Trophoblast cell (in vitro differentiated cells and primary cell): ENCODE data around the gene CCL15.
"Not testable (repeated sequence)": the region's sequence is repeated elsewhere in the genome, so short reads cannot be mapped to it uniquely, and the experiment has no call there.

Source experiments
- DNase-seq, 2 donors: peaks; one replicate each; pipeline ENCODE4 v3.0.0-alpha.2; 2016
- H2AFZ ChIP-seq: 2 replicates; pipeline ENCODE4 v1.6.1; 2013; ENCODE audit warnings: low read length, moderate library complexity, mild to moderate bottlenecking; ENCODE audit not compliant: insufficient read depth, poor library complexity
- H2AK5ac ChIP-seq: 2 replicates; pipeline ENCODE4 v1.6.1; 2013; ENCODE audit warnings: mild to moderate bottlenecking, low read length
- H2BK120ac ChIP-seq: 2 replicates; pipeline ENCODE4 v1.6.1; 2013; ENCODE audit warnings: low read length, mild to moderate bottlenecking, moderate library complexity; ENCODE audit not compliant: insufficient read depth, poor library complexity
- H2BK12ac ChIP-seq: 2 replicates; pipeline ENCODE4 v1.6.1; 2013; ENCODE audit warnings: mild to moderate bottlenecking, low read length, moderate library complexity
- H2BK5ac ChIP-seq: 2 replicates; pipeline ENCODE4 v1.6.1; 2013; ENCODE audit warnings: low read length, low read depth, moderate library complexity, mild to moderate bottlenecking; ENCODE audit not compliant: poor library complexity
- H3K14ac ChIP-seq: 2 replicates; pipeline ENCODE4 v1.6.1; 2013; ENCODE audit warnings: mild to moderate bottlenecking, low read length
- H3K18ac ChIP-seq: 2 replicates; pipeline ENCODE4 v1.6.1; 2013; ENCODE audit warnings: mild to moderate bottlenecking, low read length
- H3K23ac ChIP-seq: 2 replicates; pipeline ENCODE4 v1.6.1; 2013; ENCODE audit warnings: low read length
- H3K27ac ChIP-seq: 2 replicates; pipeline ENCODE4 v1.5.1; 2013; ENCODE audit warnings: low read depth, mild to moderate bottlenecking, inconsistent platforms, low read length, moderate library complexity
- H3K27me3 ChIP-seq: 2 replicates; pipeline ENCODE4 v1.6.1; 2013; ENCODE audit warnings: inconsistent platforms, mild to moderate bottlenecking, low read length, moderate library complexity; ENCODE audit not compliant: insufficient read depth
- H3K36me3 ChIP-seq, 2 experiments: 1 replicate in 1 of 2; 2 replicates in 1 of 2; pipeline ENCODE4 v1.6.1; 2013; ENCODE audit warnings: low read length in 2 of 2, mild to moderate bottlenecking in 2 of 2, moderate library complexity in 1 of 2; ENCODE audit not compliant: insufficient read depth in 2 of 2, control insufficient read depth in 1 of 2
- H3K4ac ChIP-seq: 2 replicates; pipeline ENCODE4 v1.6.1; 2013; ENCODE audit warnings: low read depth, mild to moderate bottlenecking, low read length, moderate library complexity
- H3K4me1 ChIP-seq, 2 experiments: 1 replicate in 1 of 2; 2 replicates in 1 of 2; pipeline ENCODE4 v1.6.1; 2013; ENCODE audit warnings: low read length in 2 of 2, mild to moderate bottlenecking in 2 of 2, moderate library complexity in 1 of 2; ENCODE audit not compliant: insufficient read depth in 2 of 2, control insufficient read depth in 1 of 2
- H3K4me2 ChIP-seq: 2 replicates; pipeline ENCODE4 v1.6.1; 2013; ENCODE audit warnings: inconsistent platforms, mild to moderate bottlenecking, low read length, moderate library complexity
- H3K4me3 ChIP-seq: 2 replicates; pipeline ENCODE4 v1.5.1; 2013; ENCODE audit warnings: mild to moderate bottlenecking, low read depth, low read length, inconsistent platforms
- H3K79me1 ChIP-seq: one replicate; pipeline ENCODE4 v1.6.1; 2013; ENCODE audit warnings: low read length
- H3K79me2 ChIP-seq: 2 replicates; pipeline ENCODE4 v1.6.1; 2013; ENCODE audit warnings: low read length, mild to moderate bottlenecking; ENCODE audit not compliant: control insufficient read depth, insufficient read depth, poor library complexity
- H3K9ac ChIP-seq: 2 replicates; pipeline ENCODE4 v1.6.1; 2013; ENCODE audit warnings: mild to moderate bottlenecking, low read length
- H3K9me3 ChIP-seq: 2 replicates; pipeline ENCODE4 v1.6.1; 2013; ENCODE audit warnings: low read depth, mild to moderate bottlenecking, control low read depth, inconsistent platforms, low read length; ENCODE audit not compliant: insufficient read depth
- H4K12ac ChIP-seq: 2 replicates; pipeline ENCODE4 v1.6.1; 2013; ENCODE audit warnings: low read depth, mild to moderate bottlenecking, low read length, moderate library complexity
- H4K8ac ChIP-seq: 2 replicates; pipeline ENCODE4 v1.6.1; 2013; ENCODE audit warnings: low read depth, mild to moderate bottlenecking, low read length, moderate library complexity
- H4K91ac ChIP-seq: one replicate; pipeline ENCODE4 v1.6.1; 2013; ENCODE audit warnings: low read depth, mild to moderate bottlenecking, low read length, moderate library complexity
- WGBS: extraction: QIAGEN DNeasy Blood & Tissue Kit; methylation state at CpG from one replicate; pipeline ENCODE4 v1.1.7; 2013; ENCODE audit warnings: missing lambda C conversion rate; ENCODE audit not compliant: insufficient read length, insufficient coverage; ENCODE audit errors: extremely low coverage; 5-methylcytosine and 5-hydroxymethylcytosine counted together

CCL15 gene

DNA sequence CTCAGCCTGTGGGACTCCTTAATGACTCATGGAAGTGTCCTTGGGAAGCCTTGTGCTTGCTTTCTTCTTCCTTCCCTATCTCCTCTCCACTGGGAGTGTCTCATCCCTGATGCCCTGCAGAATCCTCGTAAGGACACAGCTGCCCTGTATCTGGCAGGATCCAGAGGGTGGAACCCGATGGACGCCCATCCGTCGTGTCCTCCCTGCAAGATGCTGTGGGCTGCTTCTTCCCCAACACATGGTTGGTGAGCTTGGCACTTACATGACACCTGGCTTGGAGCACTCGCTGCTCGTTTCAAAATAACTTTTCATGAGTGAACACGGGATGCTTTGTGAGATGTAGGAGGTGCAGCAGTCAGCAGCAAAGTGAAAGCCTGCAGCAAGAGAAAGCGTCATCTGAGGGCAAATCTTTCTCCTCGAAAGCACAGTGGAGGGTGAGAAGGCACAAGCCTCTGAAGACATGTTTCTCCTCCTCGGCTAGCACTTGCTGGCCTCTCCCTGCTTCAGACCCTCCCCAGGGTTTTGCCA, 3.3 kb downstream of the CCL15 start:
- Histone ChIP-seq H3K4ac (no peak overlapping the region), H3K9ac (no peak overlapping the region), H4K12ac (no peak overlapping the region), H2AK5ac (no peak overlapping the region), H4K91ac (no peak overlapping the region), H3K23ac (no peak overlapping the region), H3K4me2 (no peak overlapping the region), H3K36me3 (no peaks in the 10 kb centered on the region), H3K9me3 (no peaks in the 10 kb centered on the region), H2AFZ (no peak overlapping the region), H3K4me1 (no peaks in the 10 kb centered on the region), H3K79me2 (no peaks in the 10 kb centered on the region), H3K14ac (no peak overlapping the region), H3K79me1 (no peaks in the 10 kb centered on the region), H2BK120ac (no peak overlapping the region), H3K4me3 (no peak overlapping the region), H2BK5ac (no peak overlapping the region), H3K27ac (no peak overlapping the region), H4K8ac (no peak overlapping the region), H2BK12ac (no peak overlapping the region), H3K27me3 (no peaks in the 10 kb centered on the region), H3K18ac (no peak overlapping the region)
- no peak for DNase-seq
- no CpG with 5 or more reads among the region's 11 CpGs for WGBS

DNA sequence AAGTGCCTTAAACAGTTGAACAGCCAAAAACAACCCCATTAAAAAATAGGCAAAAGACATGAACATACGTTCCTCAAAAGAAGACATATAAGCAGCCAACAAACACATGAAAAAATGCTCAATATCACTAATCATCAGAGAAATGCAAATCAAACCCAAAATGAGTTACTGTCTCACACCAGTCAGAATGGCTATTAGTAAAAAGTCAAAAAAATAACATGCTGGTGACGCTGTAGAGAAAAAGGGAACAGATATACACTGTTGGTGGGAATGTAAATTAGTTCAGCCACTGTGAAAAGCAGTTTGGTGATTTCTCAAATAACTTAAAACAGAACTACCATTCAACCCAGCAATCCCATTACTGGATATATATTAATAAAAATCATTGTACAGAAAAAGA, 6.0 kb downstream of the CCL15 start:
- WGBS, result no CpG with 5 or more reads among the region's 2 CpGs
- H2BK5ac ChIP-seq, H3K4ac ChIP-seq, H3K9me3 ChIP-seq, H2AFZ ChIP-seq, H2BK12ac ChIP-seq, H4K91ac ChIP-seq, H3K27ac ChIP-seq, H3K9ac ChIP-seq, H3K4me1 ChIP-seq, H2BK120ac ChIP-seq, H3K18ac ChIP-seq, H4K8ac ChIP-seq, H3K36me3 ChIP-seq, H3K27me3 ChIP-seq, H3K4me3 ChIP-seq, H3K79me2 ChIP-seq, H2AK5ac ChIP-seq, DNase-seq, H3K14ac ChIP-seq, H3K23ac ChIP-seq, H3K79me1 ChIP-seq, H4K12ac ChIP-seq, H3K4me2 ChIP-seq: not testable (repeated sequence)

DNA sequence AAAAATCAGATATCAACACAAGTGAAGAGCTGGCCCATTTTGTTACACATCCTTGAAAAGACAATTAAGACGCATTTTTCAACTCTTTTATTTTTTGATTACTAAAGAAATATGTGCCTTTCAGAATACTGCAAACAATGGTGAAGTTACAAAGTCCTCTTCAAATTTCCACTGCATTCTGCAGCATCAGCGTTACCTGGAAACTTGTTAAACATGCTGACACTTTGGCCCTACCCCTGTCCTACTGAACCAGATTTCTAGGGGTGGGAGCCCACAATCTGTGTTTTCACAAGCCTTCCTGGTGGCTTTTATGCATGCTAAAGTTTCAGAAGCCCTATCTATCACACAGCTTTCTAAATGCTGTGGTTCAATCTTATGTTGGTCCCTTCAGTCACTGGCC, 10.3 kb downstream of the CCL15 start:
- H3K27me3 ChIP-seq, result no peaks in the 10 kb centered on the region

DNA sequence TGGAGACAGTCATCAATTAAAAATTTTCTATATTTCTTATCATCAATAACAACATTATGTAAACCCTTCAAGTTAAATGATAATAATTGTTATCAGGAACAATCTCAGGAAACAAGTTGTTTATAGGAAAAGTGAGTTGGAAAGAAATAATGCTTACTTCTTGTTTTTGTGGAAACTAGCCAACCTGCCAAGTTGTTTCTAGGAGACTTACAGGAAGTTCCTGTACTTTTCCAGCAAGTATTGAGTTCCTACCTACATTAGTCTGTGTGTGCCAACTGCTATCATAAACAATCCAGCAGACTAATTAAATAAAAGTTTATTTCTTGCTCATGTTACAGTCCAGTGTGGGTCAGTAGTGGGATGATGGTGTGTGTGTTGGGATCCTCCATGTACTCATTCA, 13.2 kb downstream of the CCL15 start:
- no peak overlapping the region for H2AK5ac ChIP-seq
- H3K4me2 ChIP-seq, result no peak overlapping the region
- no peak overlapping the region for H2BK5ac ChIP-seq
- no peak overlapping the region for H3K18ac ChIP-seq
- no peak overlapping the region for H4K12ac ChIP-seq
- no peaks in the 10 kb centered on the region for H3K79me2 ChIP-seq
- no peak overlapping the region for H2BK120ac ChIP-seq
- H3K27me3 ChIP-seq, result no peaks in the 10 kb centered on the region
- no peak overlapping the region for H3K4ac ChIP-seq
- no peak overlapping the region for H2BK12ac ChIP-seq
- no peak overlapping the region for H4K91ac ChIP-seq
- H3K27ac ChIP-seq, result no peak overlapping the region
- no peak overlapping the region for H4K8ac ChIP-seq
- no peak overlapping the region for H3K23ac ChIP-seq
- no peak overlapping the region for H2AFZ ChIP-seq
- no peak overlapping the region for H3K14ac ChIP-seq
- H3K9ac ChIP-seq, result no peak overlapping the region
- H3K9me3 ChIP-seq, result peaks cover 2% of the 10 kb centered on the region
- H3K4me3 ChIP-seq, result no peak overlapping the region
- no peak for DNase-seq
- no peaks in the 10 kb centered on the region for H3K36me3 ChIP-seq
- H3K79me1 ChIP-seq, result no peaks in the 10 kb centered on the region
- no peaks in the 10 kb centered on the region for H3K4me1 ChIP-seq

More for the DNA sequence above, 10.3 kb downstream of the CCL15 start:
- Histone ChIP-seq H2BK120ac (no peak overlapping the region), H2AK5ac (no peak overlapping the region), H4K91ac (no peak overlapping the region), H3K4ac (no peak overlapping the region), H2AFZ (no peak overlapping the region), H3K79me1 (no peaks in the 10 kb centered on the region), H4K8ac (no peak overlapping the region), H2BK12ac (no peak overlapping the region), H3K23ac (no peak overlapping the region), H3K79me2 (no peaks in the 10 kb centered on the region), H3K9me3 (no peaks in the 10 kb centered on the region), H2BK5ac (no peak overlapping the region), H3K4me3 (no peak overlapping the region), H3K4me2 (no peak overlapping the region), H3K27ac (no peak overlapping the region), H3K36me3 (no peaks in the 10 kb centered on the region), H3K14ac (no peak overlapping the region), H3K4me1 (no peaks in the 10 kb centered on the region), H3K18ac (no peak overlapping the region), H3K9ac (no peak overlapping the region), H4K12ac (no peak overlapping the region)
- no CpG with 5 or more reads among the region's 2 CpGs for WGBS
- DNase-seq, result no peak
